ENCODE data around the gene COL23A1. TPM values are rescaled to one million over a fixed set of nuclear protein-coding genes. Genes with fewer than 3 reads are reported as not detected.

Gene COL23A1
- total and polyA plus RNA-seq, 2 experiments from 2014 or later: 4.8 to 8.2 TPM

- H3K4me3 ChIP-seq: 0 out of 2 replicates have a peak overlapping the region, but pooled peaks have one; percentile 9
- Mint-ChIP-seq H3K27me3 (ENCODE audit: insufficient read depth, low read depth, poor library complexity) (no peaks in the 10 kb centered on the region), H3K9me3 (no peaks in the 10 kb centered on the region), H3K27ac (peak overlapping the region; percentile 52), H3K4me3 (peak overlapping the region; percentile 39), H3K4me1 (peaks cover 37% of the 10 kb centered on the region), H3K36me3 (ENCODE audit: low read depth) (peaks cover 56% of the 10 kb centered on the region)
- ATAC-seq (peak; percentile 50), DNase-seq (ENCODE audit: low spot score) (peak; percentile 55)
- no peaks in the 10 kb centered on the region for H3F3A ChIP-seq (replicated peaks; ENCODE audit: low read depth)
- H3K4me1 ChIP-seq (ENCODE audit: insufficient read depth): peaks cover 32% of the 10 kb centered on the region
- H3K9me2 ChIP-seq (ENCODE audit: insufficient read depth): no peaks in the 10 kb centered on the region
- H3K36me3 ChIP-seq (ENCODE audit: insufficient read depth): peaks cover 48% of the 10 kb centered on the region
- H2AFZ ChIP-seq: no peak overlapping the region
- peaks cover 5% of the 10 kb centered on the region for H4K20me1 ChIP-seq (replicated peaks; ENCODE audit: insufficient read depth)
- TF ChIP-seq ZNF462 (CRISPR knock-in tag; IDR thresholded peaks at IDR 0.05): no peak
- TF ChIP-seq CREB1 (CRISPR knock-in tag; IDR thresholded peaks at IDR 0.05; ENCODE audit: low read depth): no peak
- no peak for TF ChIP-seq ETS1 (IDR thresholded peaks at IDR 0.05)
- no peak for TF ChIP-seq ZNF114 (CRISPR knock-in tag; IDR thresholded peaks at IDR 0.05)
- no peak for TF ChIP-seq EZH2 (IDR thresholded peaks at IDR 0.05; ENCODE audit: low read depth, unreplicated experiment)
- no peak for TF ChIP-seq CTCF (conservative IDR thresholded peaks at IDR 0.05; ENCODE audit: low read depth in 2 of 2)
- no peak for TF ChIP-seq JUNB (IDR thresholded peaks at IDR 0.05; ENCODE audit: unreplicated experiment)
- no peak for TF ChIP-seq STAT1 (IDR thresholded peaks at IDR 0.05; ENCODE audit: unreplicated experiment)
- TF ChIP-seq POLR2AphosphoS5 (IDR thresholded peaks at IDR 0.05; ENCODE audit: low read depth): no peak
- TF ChIP-seq NANOG (IDR thresholded peaks at IDR 0.05; ENCODE audit: borderline replicate concordance): no peak
- no peak for TF ChIP-seq EZH2phosphoT487 (IDR thresholded peaks at IDR 0.05; ENCODE audit: unreplicated experiment)
- TF ChIP-seq REST (IDR thresholded peaks at IDR 0.05; ENCODE audit: unreplicated experiment): no peak
- no peak for TF ChIP-seq ZNF331 (CRISPR knock-in tag; IDR thresholded peaks at IDR 0.05; ENCODE audit: low read depth)
- peaks cover 36% of the 10 kb centered on the region for H3K79me2 ChIP-seq (replicated peaks; ENCODE audit: insufficient read depth)
- H3K27me3 ChIP-seq (ENCODE audit: insufficient read depth): no peaks in the 10 kb centered on the region
- peak overlapping the region; percentile 25 for H3K4me2 ChIP-seq
- H3K27ac ChIP-seq (ENCODE audit: low read depth): peak overlapping the region; percentile 51; the same call in 1 of the 2 replicates
These were observed 29.2 kb upstream of the COL23A1 start for GRCh38 chr5:178619390-178619789.

All from GM23338 (cell line).